K562 (cell line): ENCODE data around the gene FDX2. TPM values are rescaled to one million over a fixed set of nuclear protein-coding genes. Genes with fewer than 3 reads are reported as not detected.

ENCODE experiments used
- HDAC2 ChIP-seq: fragments of 450-650 bp; IDR thresholded peaks from 2 replicates; pipeline ENCODE4 v1.6.1; 2016; ENCODE audit warnings: mild to moderate bottlenecking
- POLR2AphosphoS2 ChIP-seq: IDR thresholded peaks from 2 replicates; pipeline ENCODE4 v1.6.1; 2012; ENCODE audit warnings: low read length, improper control_type of control experiment
- PURB ChIP-seq: sonication (generic); formaldehyde crosslinking; IDR thresholded peaks from 2 replicates; pipeline ENCODE4 v1.9.0; 2021; ENCODE audit warnings: low read depth, mild to moderate bottlenecking, missing genetic modification reagents
- STAG1 ChIP-seq: sonication (generic); formaldehyde crosslinking; IDR thresholded peaks from 2 replicates; pipeline ENCODE4 v1.5.0; 2020; ENCODE audit warnings: missing genetic modification reagents, borderline replicate concordance
- ZBTB1 ChIP-seq: sonication (generic); formaldehyde crosslinking; IDR thresholded peaks from 2 replicates; pipeline ENCODE4 v1.8.1; 2023; ENCODE audit warnings: missing genetic modification reagents, low read depth, mild to moderate bottlenecking, borderline replicate concordance
- polyA plus RNA-seq, 8 experiments: library from polyadenylated mRNA; depleted of rRNA in 4 of 8; stranded (reverse) in 5 of 8; unstranded in 3 of 8; fragments of >200 nt; fragmentation: Nextera tagmentation in 2 of 8; fragmentation: Illumina TruSeq in 1 of 8; extraction: Ambion mirVana in 2 of 8; extraction: Trizol in 1 of 8; gene quantifications; 2 replicates each; pipeline versions ENCODE4 v1.2.1 to v1.2.3, GENCODE V29; 2011 to 2014; ENCODE audit warnings: inconsistent platforms in 1 of 8, missing spikeins in 1 of 8
- total RNA-seq, 7 experiments: library from RNA; depleted of rRNA in 6 of 7; stranded (reverse); fragments of >200 nt in 6 of 7; fragmentation: Illumina TruSeq in 2 of 7; extraction: Trizol in 2 of 7; gene quantifications; 2 replicates each; pipeline versions ENCODE4 v1.2.1 to v1.2.3, GENCODE V29; 2011 to 2021; ENCODE audit warnings: low replicate concordance in 1 of 7
- TF ChIP-seq, protein P1 (sequence below): conservative IDR thresholded peaks from 2 replicates; pipeline ENCODE4 v1.6.1; 2011; ENCODE audit warnings: low read depth, mild to moderate bottlenecking, low read length; ENCODE audit not compliant: control insufficient read depth
- TF ChIP-seq, protein P2 (sequence below): IDR thresholded peaks from 2 replicates; pipeline ENCODE4 v1.6.1; 2012; ENCODE audit warnings: low read depth, low read length, improper control_type of control experiment, borderline replicate concordance
- TF ChIP-seq, protein P3 (sequence below), 2 experiments: fragments of 450-650 bp; conservative IDR thresholded peaks; 2 replicates each; pipeline ENCODE4 v1.6.1; 2017; ENCODE audit warnings: mild to moderate bottlenecking in 2 of 2, moderate library complexity in 2 of 2
- TF ChIP-seq, protein P4 (sequence below): fragments of 250-450 bp; sonication (Bioruptor Pico); IDR thresholded peaks from 2 replicates; pipeline ENCODE4 v1.8.0; 2022; ENCODE audit warnings: inconsistent platforms, mild to moderate bottlenecking, moderate library complexity, borderline replicate concordance
- TF ChIP-seq, protein P5 (sequence below): fragments of 250-450 bp; sonication (Bioruptor Pico); IDR thresholded peaks from 2 replicates; pipeline ENCODE4 v1.8.0; 2021; ENCODE audit warnings: mild to moderate bottlenecking, moderate library complexity
- TF ChIP-seq, protein P6 (sequence below): sonication (generic); formaldehyde crosslinking; IDR thresholded peaks from 2 replicates; pipeline ENCODE4 v1.8.0; 2022; ENCODE audit warnings: missing genetic modification reagents, mild to moderate bottlenecking, borderline replicate concordance
- TF ChIP-seq, protein P7 (sequence below): sonication (generic); IDR thresholded peaks from 2 replicates; pipeline ENCODE4 v1.6.1; 2016
- TF ChIP-seq, protein P8 (sequence below), 2 experiments: IDR thresholded peaks in 1 of 2; conservative IDR thresholded peaks in 1 of 2; 2 replicates each; pipeline ENCODE4 v1.6.1; 2016; ENCODE audit warnings: low read depth in 2 of 2, mild to moderate bottlenecking in 1 of 2, missing compliant biosample characterization in 1 of 2, missing genetic modification characterization in 1 of 2, moderate library complexity in 1 of 2

FDX2 gene
- total and polyA plus RNA-seq, 9 of the 15 experiments (the other 6 are each of a cell fraction or from before 2014, with no cell fraction given), result 2.5 to 49.8 (median 29.7) TPM

DNA sequence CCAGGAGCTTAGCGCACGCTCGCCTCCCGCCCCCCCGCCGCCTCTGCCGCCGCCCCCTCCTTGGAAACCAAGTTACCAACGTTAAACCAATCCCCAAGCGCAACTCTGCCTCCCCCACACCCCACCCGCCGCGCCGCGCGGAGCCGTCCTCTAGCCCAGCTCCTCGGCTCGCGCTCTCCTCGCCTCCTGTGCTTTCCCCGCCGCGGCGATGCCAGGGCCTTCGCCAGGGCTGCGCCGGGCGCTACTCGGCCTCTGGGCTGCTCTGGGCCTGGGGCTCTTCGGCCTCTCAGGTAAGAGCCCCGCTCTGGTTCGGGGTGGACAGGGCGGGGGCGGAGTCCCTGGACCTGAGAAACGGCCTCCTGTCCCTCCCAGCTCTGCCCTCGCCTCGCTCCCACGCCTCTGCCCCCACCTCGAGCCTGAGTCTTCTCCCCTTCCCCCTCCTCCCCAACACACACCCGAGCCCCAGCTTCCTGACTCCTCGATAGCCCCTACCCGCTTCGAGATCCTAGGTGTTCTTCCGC is 25.9 kb downstream of the FDX2 start, which contains the start of gene ICAM5 (continued):
- TF ChIP-seq, protein P1, sequence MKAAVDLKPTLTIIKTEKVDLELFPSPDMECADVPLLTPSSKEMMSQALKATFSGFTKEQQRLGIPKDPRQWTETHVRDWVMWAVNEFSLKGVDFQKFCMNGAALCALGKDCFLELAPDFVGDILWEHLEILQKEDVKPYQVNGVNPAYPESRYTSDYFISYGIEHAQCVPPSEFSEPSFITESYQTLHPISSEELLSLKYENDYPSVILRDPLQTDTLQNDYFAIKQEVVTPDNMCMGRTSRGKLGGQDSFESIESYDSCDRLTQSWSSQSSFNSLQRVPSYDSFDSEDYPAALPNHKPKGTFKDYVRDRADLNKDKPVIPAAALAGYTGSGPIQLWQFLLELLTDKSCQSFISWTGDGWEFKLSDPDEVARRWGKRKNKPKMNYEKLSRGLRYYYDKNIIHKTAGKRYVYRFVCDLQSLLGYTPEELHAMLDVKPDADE, result no peak
- no peak for TF ChIP-seq ZBTB1
- TF ChIP-seq, protein P2, sequence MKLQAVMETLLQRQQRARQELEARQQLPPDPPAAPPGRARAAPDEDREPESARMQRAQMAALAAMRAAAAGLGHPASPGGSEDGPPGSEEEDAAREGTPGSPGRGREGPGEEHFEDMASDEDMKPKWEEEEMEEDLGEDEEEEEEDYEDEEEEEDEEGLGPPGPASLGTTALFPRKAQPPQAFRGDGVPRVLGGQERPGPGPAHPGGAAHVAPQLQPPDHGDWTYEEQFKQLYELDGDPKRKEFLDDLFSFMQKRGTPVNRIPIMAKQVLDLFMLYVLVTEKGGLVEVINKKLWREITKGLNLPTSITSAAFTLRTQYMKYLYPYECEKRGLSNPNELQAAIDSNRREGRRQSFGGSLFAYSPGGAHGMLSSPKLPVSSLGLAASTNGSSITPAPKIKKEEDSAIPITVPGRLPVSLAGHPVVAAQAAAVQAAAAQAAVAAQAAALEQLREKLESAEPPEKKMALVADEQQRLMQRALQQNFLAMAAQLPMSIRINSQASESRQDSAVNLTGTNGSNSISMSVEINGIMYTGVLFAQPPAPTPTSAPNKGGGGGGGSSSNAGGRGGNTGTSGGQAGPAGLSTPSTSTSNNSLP, result no peak
- TF ChIP-seq, protein P3, sequence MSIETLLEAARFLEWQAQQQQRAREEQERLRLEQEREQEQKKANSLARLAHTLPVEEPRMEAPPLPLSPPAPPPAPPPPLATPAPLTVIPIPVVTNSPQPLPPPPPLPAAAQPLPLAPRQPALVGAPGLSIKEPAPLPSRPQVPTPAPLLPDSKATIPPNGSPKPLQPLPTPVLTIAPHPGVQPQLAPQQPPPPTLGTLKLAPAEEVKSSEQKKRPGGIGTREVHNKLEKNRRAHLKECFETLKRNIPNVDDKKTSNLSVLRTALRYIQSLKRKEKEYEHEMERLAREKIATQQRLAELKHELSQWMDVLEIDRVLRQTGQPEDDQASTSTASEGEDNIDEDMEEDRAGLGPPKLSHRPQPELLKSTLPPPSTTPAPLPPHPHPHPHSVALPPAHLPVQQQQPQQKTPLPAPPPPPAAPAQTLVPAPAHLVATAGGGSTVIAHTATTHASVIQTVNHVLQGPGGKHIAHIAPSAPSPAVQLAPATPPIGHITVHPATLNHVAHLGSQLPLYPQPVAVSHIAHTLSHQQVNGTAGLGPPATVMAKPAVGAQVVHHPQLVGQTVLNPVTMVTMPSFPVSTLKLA (conservative IDR thresholded peaks at IDR 0.05), result no peak
- TF ChIP-seq, protein P4, sequence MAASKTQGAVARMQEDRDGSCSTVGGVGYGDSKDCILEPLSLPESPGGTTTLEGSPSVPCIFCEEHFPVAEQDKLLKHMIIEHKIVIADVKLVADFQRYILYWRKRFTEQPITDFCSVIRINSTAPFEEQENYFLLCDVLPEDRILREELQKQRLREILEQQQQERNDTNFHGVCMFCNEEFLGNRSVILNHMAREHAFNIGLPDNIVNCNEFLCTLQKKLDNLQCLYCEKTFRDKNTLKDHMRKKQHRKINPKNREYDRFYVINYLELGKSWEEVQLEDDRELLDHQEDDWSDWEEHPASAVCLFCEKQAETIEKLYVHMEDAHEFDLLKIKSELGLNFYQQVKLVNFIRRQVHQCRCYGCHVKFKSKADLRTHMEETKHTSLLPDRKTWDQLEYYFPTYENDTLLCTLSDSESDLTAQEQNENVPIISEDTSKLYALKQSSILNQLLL (CRISPR knock-in tag), result no peak
- TF ChIP-seq, protein P5, sequence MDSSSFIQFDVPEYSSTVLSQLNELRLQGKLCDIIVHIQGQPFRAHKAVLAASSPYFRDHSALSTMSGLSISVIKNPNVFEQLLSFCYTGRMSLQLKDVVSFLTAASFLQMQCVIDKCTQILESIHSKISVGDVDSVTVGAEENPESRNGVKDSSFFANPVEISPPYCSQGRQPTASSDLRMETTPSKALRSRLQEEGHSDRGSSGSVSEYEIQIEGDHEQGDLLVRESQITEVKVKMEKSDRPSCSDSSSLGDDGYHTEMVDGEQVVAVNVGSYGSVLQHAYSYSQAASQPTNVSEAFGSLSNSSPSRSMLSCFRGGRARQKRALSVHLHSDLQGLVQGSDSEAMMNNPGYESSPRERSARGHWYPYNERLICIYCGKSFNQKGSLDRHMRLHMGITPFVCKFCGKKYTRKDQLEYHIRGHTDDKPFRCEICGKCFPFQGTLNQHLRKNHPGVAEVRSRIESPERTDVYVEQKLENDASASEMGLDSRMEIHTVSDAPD (CRISPR knock-in tag), result no peak
- no peak for TF ChIP-seq POLR2AphosphoS2
- TF ChIP-seq, protein P6, sequence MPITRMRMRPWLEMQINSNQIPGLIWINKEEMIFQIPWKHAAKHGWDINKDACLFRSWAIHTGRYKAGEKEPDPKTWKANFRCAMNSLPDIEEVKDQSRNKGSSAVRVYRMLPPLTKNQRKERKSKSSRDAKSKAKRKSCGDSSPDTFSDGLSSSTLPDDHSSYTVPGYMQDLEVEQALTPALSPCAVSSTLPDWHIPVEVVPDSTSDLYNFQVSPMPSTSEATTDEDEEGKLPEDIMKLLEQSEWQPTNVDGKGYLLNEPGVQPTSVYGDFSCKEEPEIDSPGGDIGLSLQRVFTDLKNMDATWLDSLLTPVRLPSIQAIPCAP, result no peak
- no peak for TF ChIP-seq STAG1 (CRISPR knock-in tag)
- TF ChIP-seq, protein P7, sequence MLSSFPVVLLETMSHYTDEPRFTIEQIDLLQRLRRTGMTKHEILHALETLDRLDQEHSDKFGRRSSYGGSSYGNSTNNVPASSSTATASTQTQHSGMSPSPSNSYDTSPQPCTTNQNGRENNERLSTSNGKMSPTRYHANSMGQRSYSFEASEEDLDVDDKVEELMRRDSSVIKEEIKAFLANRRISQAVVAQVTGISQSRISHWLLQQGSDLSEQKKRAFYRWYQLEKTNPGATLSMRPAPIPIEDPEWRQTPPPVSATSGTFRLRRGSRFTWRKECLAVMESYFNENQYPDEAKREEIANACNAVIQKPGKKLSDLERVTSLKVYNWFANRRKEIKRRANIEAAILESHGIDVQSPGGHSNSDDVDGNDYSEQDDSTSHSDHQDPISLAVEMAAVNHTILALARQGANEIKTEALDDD, result peak; percentile 64; the same call in 1 of the 2 replicates
- 0 out of 2 replicates have a peak, but pooled peaks have one; percentile 10 for TF ChIP-seq HDAC2
- TF ChIP-seq, protein P8, sequence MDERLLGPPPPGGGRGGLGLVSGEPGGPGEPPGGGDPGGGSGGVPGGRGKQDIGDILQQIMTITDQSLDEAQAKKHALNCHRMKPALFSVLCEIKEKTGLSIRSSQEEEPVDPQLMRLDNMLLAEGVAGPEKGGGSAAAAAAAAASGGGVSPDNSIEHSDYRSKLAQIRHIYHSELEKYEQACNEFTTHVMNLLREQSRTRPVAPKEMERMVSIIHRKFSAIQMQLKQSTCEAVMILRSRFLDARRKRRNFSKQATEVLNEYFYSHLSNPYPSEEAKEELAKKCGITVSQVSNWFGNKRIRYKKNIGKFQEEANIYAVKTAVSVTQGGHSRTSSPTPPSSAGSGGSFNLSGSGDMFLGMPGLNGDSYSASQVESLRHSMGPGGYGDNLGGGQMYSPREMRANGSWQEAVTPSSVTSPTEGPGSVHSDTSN (CRISPR knock-in tag; IDR thresholded peaks at IDR 0.05; ENCODE audit: low read depth), result no peak
- TF ChIP-seq, protein P8 (tag; conservative IDR thresholded peaks at IDR 0.05; ENCODE audit: low read depth), result no peak
- TF ChIP-seq PURB (CRISPR knock-in tag), result no peak
